T-helper 1 cell treated with Interleukin-12 subunit alpha and Interleukin-12 subunit beta and Interleukin-4 antibody, amounts not matched to agents 30 μg/mL and 1 μg/mL, for 36 hours (primary cell): ENCODE results near the gene HES5.

ENCODE experiments used
- H3K27ac Mint-ChIP-seq: one replicate; pipeline ENCODE4 v1.8.0; 2021; ENCODE audit warnings: mild to moderate bottlenecking, mixed read lengths
- H3K27me3 Mint-ChIP-seq: one replicate; pipeline ENCODE4 v1.8.0; 2021; ENCODE audit warnings: low read depth, mixed read lengths
- H3K36me3 Mint-ChIP-seq: one replicate; pipeline ENCODE4 v1.8.0; 2021; ENCODE audit warnings: low read depth, mixed read lengths
- H3K4me1 Mint-ChIP-seq: one replicate; pipeline ENCODE4 v1.8.0; 2021; ENCODE audit warnings: low read depth, mixed read lengths
- H3K4me3 Mint-ChIP-seq: one replicate; pipeline ENCODE4 v1.8.0; 2021; ENCODE audit warnings: mild to moderate bottlenecking, moderate library complexity, mixed read lengths
- H3K9me3 Mint-ChIP-seq: one replicate; pipeline ENCODE4 v1.8.0; 2021; ENCODE audit warnings: mixed read lengths

The HES5 gene

GRCh38 chr1:2544875-2545640 lies 15.0 kb upstream of the HES5 start:
- Mint-ChIP-seq H3K36me3 (no peaks in the 10 kb centered on the region), H3K27ac (no peak overlapping the region), H3K4me1 (peaks cover 14% of the 10 kb centered on the region), H3K9me3 (no peaks in the 10 kb centered on the region), H3K27me3 (peaks cover 14% of the 10 kb centered on the region), H3K4me3 (no peak overlapping the region)

- Mint-ChIP-seq H3K27me3 (peaks cover 18% of the 10 kb centered on the region), H3K4me3 (no peak overlapping the region), H3K36me3 (no peaks in the 10 kb centered on the region), H3K9me3 (no peaks in the 10 kb centered on the region), H3K27ac (no peak overlapping the region), H3K4me1 (peaks cover 13% of the 10 kb centered on the region)
Observed at GRCh38 chr1:2544093-2544874, 14.2 kb upstream of the HES5 start.

- Mint-ChIP-seq H3K4me3 (no peak overlapping the region), H3K36me3 (no peaks in the 10 kb centered on the region), H3K27me3 (peaks cover 18% of the 10 kb centered on the region), H3K27ac (no peak overlapping the region), H3K9me3 (no peaks in the 10 kb centered on the region), H3K4me1 (peaks cover 9% of the 10 kb centered on the region)
Observed at GRCh38 chr1:2543543-2544092, 13.6 kb upstream of the HES5 start.

GRCh38 chr1:2542246-2542915 lies 12.3 kb upstream of the HES5 start:
- H3K4me1 Mint-ChIP-seq: peaks cover 1% of the 10 kb centered on the region
- no peak overlapping the region for H3K27ac Mint-ChIP-seq
- peaks cover 18% of the 10 kb centered on the region for H3K27me3 Mint-ChIP-seq
- no peaks in the 10 kb centered on the region for H3K9me3 Mint-ChIP-seq
- H3K4me3 Mint-ChIP-seq: no peak overlapping the region
- H3K36me3 Mint-ChIP-seq: no peaks in the 10 kb centered on the region

- H3K9me3 Mint-ChIP-seq: no peaks in the 10 kb centered on the region
- no peaks in the 10 kb centered on the region for H3K36me3 Mint-ChIP-seq
- peaks cover 22% of the 10 kb centered on the region for H3K27me3 Mint-ChIP-seq
- H3K27ac Mint-ChIP-seq: no peak overlapping the region
- no peak overlapping the region for H3K4me3 Mint-ChIP-seq
- H3K4me1 Mint-ChIP-seq: peaks cover 1% of the 10 kb centered on the region
Observed at GRCh38 chr1:2541619-2542245, 11.7 kb upstream of the HES5 start.

- Mint-ChIP-seq H3K9me3 (no peaks in the 10 kb centered on the region), H3K4me1 (peaks cover 1% of the 10 kb centered on the region), H3K27me3 (peaks cover 22% of the 10 kb centered on the region), H3K27ac (no peak overlapping the region), H3K36me3 (no peaks in the 10 kb centered on the region), H3K4me3 (no peak overlapping the region)
Observed at GRCh38 chr1:2540816-2541492, 10.9 kb upstream of the HES5 start.

- no peak overlapping the region for H3K27ac Mint-ChIP-seq
- no peaks in the 10 kb centered on the region for H3K36me3 Mint-ChIP-seq
- peaks cover 27% of the 10 kb centered on the region for H3K27me3 Mint-ChIP-seq
- H3K4me3 Mint-ChIP-seq: no peak overlapping the region
- H3K4me1 Mint-ChIP-seq: peaks cover 1% of the 10 kb centered on the region
- no peaks in the 10 kb centered on the region for H3K9me3 Mint-ChIP-seq
Observed at GRCh38 chr1:2539312-2539907, 9.3 kb upstream of the HES5 start.

GRCh38 chr1:2538872-2539271 lies 8.8 kb upstream of the HES5 start:
- Mint-ChIP-seq H3K9me3 (no peaks in the 10 kb centered on the region), H3K4me3 (no peak overlapping the region), H3K36me3 (no peaks in the 10 kb centered on the region), H3K27ac (no peak overlapping the region), H3K4me1 (peaks cover 1% of the 10 kb centered on the region), H3K27me3 (peaks cover 27% of the 10 kb centered on the region)

- peaks cover 28% of the 10 kb centered on the region for H3K27me3 Mint-ChIP-seq
- no peak overlapping the region for H3K27ac Mint-ChIP-seq
- H3K9me3 Mint-ChIP-seq: no peaks in the 10 kb centered on the region
- H3K4me1 Mint-ChIP-seq: peaks cover 1% of the 10 kb centered on the region
- H3K4me3 Mint-ChIP-seq: no peak overlapping the region
- no peaks in the 10 kb centered on the region for H3K36me3 Mint-ChIP-seq
Observed at GRCh38 chr1:2538376-2538775, 8.3 kb upstream of the HES5 start.

- Mint-ChIP-seq H3K36me3 (no peaks in the 10 kb centered on the region), H3K9me3 (no peaks in the 10 kb centered on the region)
Observed at GRCh38 chr1:2537784-2538115, 7.7 kb upstream of the HES5 start.

GRCh38 chr1:2535981-2536380 lies 5.9 kb upstream of the HES5 start:
- Mint-ChIP-seq H3K36me3 (no peaks in the 10 kb centered on the region), H3K4me3 (no peak overlapping the region), H3K4me1 (no peaks in the 10 kb centered on the region), H3K27me3 (peaks cover 23% of the 10 kb centered on the region), H3K9me3 (no peaks in the 10 kb centered on the region), H3K27ac (no peak overlapping the region)

More at GRCh38 chr1:2537784-2538115, 7.7 kb upstream of the HES5 start:
- Mint-ChIP-seq H3K4me3 (no peak overlapping the region), H3K4me1 (peaks cover 1% of the 10 kb centered on the region), H3K27me3 (peaks cover 32% of the 10 kb centered on the region), H3K27ac (no peak overlapping the region)

- no peak overlapping the region for H3K27ac Mint-ChIP-seq
- H3K36me3 Mint-ChIP-seq: no peaks in the 10 kb centered on the region
- H3K4me1 Mint-ChIP-seq: no peaks in the 10 kb centered on the region
- H3K4me3 Mint-ChIP-seq: no peak overlapping the region
- H3K27me3 Mint-ChIP-seq: peaks cover 27% of the 10 kb centered on the region
- no peaks in the 10 kb centered on the region for H3K9me3 Mint-ChIP-seq
Observed at GRCh38 chr1:2535455-2535854, 5.4 kb upstream of the HES5 start.

GRCh38 chr1:2534687-2535441 lies 4.8 kb upstream of the HES5 start:
- peaks cover 25% of the 10 kb centered on the region for H3K27me3 Mint-ChIP-seq
- H3K27ac Mint-ChIP-seq: no peak overlapping the region
- no peak overlapping the region for H3K4me3 Mint-ChIP-seq
- H3K36me3 Mint-ChIP-seq: no peaks in the 10 kb centered on the region
- no peaks in the 10 kb centered on the region for H3K9me3 Mint-ChIP-seq
- no peaks in the 10 kb centered on the region for H3K4me1 Mint-ChIP-seq
